HG02852 (cell line): ENCODE data around the gene AKT1S1.

Experiments
- ATAC-seq: cut with Tn5 transposase; IDR thresholded peaks from one replicate; pipeline ENCODE4 v1.9.1; 2021; ENCODE audit warnings: mild to moderate bottlenecking, moderate library complexity; ENCODE audit not compliant: unreplicated experiment

The AKT1S1 gene

GRCh38 chr19:49908480-49909420 lies 31.6 kb upstream of the AKT1S1 start:
- no peak for ATAC-seq

DNA sequence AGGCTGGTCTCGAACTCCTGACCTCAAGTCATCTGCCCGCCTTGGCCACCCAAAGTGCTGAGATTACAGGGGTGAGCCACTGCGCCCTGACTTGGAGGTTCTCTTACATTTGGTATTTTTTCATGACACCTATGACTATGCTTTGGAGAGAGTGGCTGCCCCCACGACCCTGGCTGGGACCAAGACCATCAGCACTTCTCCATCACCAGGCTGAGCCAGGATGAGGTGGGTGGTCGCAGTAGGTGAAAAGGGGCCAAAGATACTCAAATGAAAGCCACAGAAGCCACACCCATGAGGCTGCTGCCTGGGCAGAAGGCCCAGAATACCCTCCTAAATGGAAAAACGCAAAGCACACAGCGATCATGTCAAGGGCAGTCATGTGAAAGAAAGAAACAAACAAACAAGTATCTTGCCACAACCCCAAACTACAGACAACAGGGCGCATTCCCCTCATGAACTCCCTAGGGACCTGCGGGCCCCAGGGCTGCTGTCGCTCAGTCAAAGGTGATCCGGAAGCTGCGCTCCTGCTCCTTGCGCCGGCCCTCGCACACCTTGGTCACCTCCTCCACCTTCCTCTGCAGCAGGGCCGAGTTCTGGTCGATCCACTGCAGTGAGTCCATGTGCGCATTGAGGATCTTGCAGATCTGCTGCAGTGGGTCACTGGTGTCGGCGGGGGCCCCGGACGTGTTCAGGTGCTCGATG lies 30.7 kb upstream of the AKT1S1 start:
- ATAC-seq: no peak

- no peak for ATAC-seq
Observed at GRCh38 chr19:49906879-49907564, 29.9 kb upstream of the AKT1S1 start.

DNA sequence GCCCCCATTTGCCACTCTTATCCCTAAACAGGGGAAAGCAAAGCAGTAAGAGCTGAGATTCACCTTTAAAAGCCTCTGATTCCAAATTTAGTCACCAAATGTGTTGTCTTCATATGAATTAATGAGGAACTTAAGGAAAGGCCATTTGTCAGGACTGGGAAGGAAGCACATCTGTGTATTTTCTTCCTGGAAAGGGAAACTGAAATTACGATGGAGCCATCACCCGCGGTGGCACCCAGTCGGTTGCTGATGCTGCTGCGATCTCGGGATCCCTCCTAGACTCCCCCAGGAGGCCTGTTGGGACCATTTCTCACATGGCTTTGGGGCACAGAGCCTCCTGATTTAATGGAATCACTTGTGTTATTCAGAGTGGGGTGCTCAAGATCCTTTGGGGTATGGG lies 27.0 kb upstream of the AKT1S1 start:
- no peak for ATAC-seq

DNA sequence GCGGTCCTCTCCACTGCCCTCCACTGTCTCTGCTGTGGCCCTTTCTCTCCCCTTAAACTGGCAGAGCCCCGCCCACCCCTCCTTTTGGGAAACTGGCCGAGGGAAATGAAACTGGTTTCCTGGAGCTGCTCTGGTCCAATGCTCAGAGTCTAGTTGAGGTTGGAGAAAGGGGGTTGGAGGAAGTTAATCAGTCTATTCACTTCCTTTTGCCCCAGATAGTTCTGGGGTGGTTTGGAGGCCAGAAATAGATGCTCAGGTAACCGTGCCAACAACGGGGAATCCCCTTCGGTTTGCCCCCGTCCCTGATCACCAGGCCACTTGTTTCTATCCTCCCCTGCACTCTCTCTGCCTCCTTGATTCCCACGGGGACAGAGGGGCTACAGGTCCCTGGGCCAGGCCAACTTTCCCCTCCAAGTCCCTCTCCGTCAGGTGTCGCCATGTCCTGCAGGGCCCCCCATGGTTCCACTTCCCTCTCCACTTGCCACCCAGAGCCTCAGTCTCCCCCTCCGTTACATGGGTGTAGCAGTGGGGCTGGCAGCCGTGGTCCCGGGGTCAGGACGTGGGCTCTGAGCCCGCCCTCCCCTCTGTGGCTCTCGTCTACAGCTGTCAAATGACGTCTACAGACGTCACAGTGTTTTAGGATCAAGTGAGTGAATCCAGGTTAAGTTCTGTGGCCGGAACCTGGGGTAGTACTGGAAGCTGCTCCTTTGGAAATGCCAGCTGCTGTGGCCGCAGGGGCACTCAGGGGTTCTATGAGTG lies 19.9 kb upstream of the AKT1S1 start, which contains the start of gene IL4I1:
Gene IL4I1 (minus strand): TSS at position 25 of the 759 bp plus-strand sequence. CDS start 727 bp downstream, outside the sequence.
- ATAC-seq: no peak

GRCh38 chr19:49895566-49896297 lies 18.6 kb upstream of the AKT1S1 start:
- ATAC-seq: no peak

DNA sequence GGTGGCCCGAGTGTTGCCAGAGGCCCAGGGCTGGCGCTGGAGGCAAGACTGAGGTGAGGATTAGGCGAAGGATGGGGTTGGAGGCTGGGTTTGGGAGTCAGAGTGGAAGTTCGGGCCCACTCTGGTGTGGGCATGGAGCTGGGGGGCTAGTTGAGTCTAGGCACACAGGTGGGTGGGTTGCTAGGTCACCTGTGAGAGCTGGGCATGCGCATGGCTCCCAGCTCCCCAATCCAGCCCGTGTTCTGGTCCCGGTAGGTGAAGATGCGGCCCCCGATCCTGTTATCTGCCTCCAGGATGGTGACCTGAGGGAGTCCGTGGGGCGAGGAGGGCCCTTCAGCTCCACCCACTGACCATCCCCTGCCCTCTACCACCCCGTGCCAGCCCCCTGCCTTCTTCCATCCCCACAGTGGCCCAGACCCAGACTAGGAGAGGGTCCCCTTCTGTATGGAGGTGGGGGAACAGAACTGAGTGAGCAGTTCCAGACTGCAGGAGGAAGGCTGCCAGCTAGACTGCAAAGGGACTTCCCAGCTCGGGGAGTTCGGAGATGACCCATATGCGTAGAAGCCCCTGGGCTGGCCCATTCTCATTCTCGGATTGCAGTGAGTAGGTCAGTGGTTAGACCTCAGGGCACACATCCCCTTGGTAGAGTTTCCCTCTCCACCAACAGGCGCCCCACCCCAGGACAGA lies 17.9 kb upstream of the AKT1S1 start:
- no peak for ATAC-seq

- ATAC-seq: no peak
Observed at GRCh38 chr19:49894011-49894664, 17.0 kb upstream of the AKT1S1 start.

- ATAC-seq: no peak
Observed at GRCh38 chr19:49892716-49893115, 15.6 kb upstream of the AKT1S1 start.

- ATAC-seq: no peak
Observed at GRCh38 chr19:49891393-49891792, 14.2 kb upstream of the AKT1S1 start.

GRCh38 chr19:49890349-49891311 lies 13.5 kb upstream of the AKT1S1 start:
- ATAC-seq: no peak

- no peak for ATAC-seq
Observed at GRCh38 chr19:49889687-49890348, 12.7 kb upstream of the AKT1S1 start.

- no peak for ATAC-seq
Observed at GRCh38 chr19:49889038-49889686, 12.0 kb upstream of the AKT1S1 start.

DNA sequence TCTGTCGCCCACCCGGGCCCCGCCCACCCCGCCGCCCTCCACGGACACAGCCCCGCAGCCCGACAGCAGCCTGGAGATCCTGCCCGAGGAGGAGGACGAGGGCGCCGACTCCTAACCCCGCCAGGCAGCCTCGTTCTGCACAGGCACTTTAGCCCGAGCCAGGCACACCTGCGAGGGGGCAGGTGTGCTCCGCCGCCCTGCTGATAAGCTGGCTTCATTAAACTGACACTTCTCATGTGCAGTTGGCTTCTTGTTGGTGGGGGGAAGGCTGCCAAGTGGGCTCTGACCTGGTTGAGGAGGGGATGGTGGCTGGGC lies 11.3 kb upstream of the AKT1S1 start:
- no peak for ATAC-seq

- ATAC-seq: no peak
Observed at GRCh38 chr19:49887665-49888509, 10.7 kb upstream of the AKT1S1 start.
